H9 (cell line): ENCODE data around the gene BATF. TPM values are rescaled to one million over a fixed set of nuclear protein-coding genes. Genes with fewer than 3 reads are reported as not detected.
A peak's percentile ranks its signal among the peaks of the same experiment; 100 is the strongest.

Experiments used
- DNase-seq: peaks from one replicate; pipeline ENCODE4 v3.0.0-alpha.2; 2017
- H2AFZ ChIP-seq: one replicate; pipeline ENCODE4 v1.6.1; 2013; ENCODE audit warnings: mild to moderate bottlenecking, low read length, control low read depth, moderate library complexity
- H2AK5ac ChIP-seq: 2 replicates; pipeline ENCODE4 v1.6.1; 2013; ENCODE audit warnings: low read length, control low read depth, mixed read lengths; ENCODE audit not compliant: insufficient read length
- H2BK120ac ChIP-seq: one replicate; pipeline ENCODE4 v1.6.1; 2013; ENCODE audit warnings: low read depth, mild to moderate bottlenecking, low read length, control low read depth, inconsistent platforms; ENCODE audit not compliant: poor library complexity, severe bottlenecking
- H2BK12ac ChIP-seq: 2 replicates; pipeline ENCODE4 v1.6.1; 2013; ENCODE audit warnings: low read length, control low read depth, mixed read lengths, low read depth; ENCODE audit not compliant: insufficient read length
- H2BK15ac ChIP-seq: 2 replicates; pipeline ENCODE4 v1.6.1; 2013; ENCODE audit warnings: low read depth, low read length, control low read depth
- H2BK20ac ChIP-seq: one replicate; pipeline ENCODE4 v1.6.1; 2013; ENCODE audit warnings: low read depth, mild to moderate bottlenecking, low read length, control low read depth, inconsistent platforms; ENCODE audit not compliant: poor library complexity, severe bottlenecking
- H2BK5ac ChIP-seq: 2 replicates; pipeline ENCODE4 v1.6.1; 2013; ENCODE audit warnings: low read length, control low read depth, mixed read lengths; ENCODE audit not compliant: insufficient read length
- H3K14ac ChIP-seq: 2 replicates; pipeline ENCODE4 v1.6.1; 2013; ENCODE audit warnings: low read length, control low read depth; ENCODE audit not compliant: insufficient read depth
- H3K18ac ChIP-seq: 2 replicates; pipeline ENCODE4 v1.6.1; 2013; ENCODE audit warnings: low read depth, mild to moderate bottlenecking, mixed read lengths, low read length, control low read depth; ENCODE audit not compliant: insufficient read length
- H3K23ac ChIP-seq: 2 replicates; pipeline ENCODE4 v1.6.1; 2013; ENCODE audit warnings: low read length, control low read depth, mixed read lengths, low read depth; ENCODE audit not compliant: insufficient read length
- H3K23me2 ChIP-seq: 2 replicates; pipeline ENCODE4 v1.6.1; 2013; ENCODE audit warnings: low read depth, mild to moderate bottlenecking, mixed read lengths, low read length, control low read depth; ENCODE audit not compliant: insufficient read length, poor library complexity, severe bottlenecking
- H3K27ac ChIP-seq: 2 replicates; pipeline ENCODE4 v1.5.1; 2013; ENCODE audit warnings: low read length, control low read depth, mixed read lengths, low read depth; ENCODE audit not compliant: insufficient read length
- H3K27me3 ChIP-seq: 2 replicates; pipeline ENCODE4 v1.6.1; 2013; ENCODE audit warnings: low read length, control low read depth, inconsistent platforms; ENCODE audit not compliant: insufficient read depth
- H3K4ac ChIP-seq: 2 replicates; pipeline ENCODE4 v1.6.1; 2013; ENCODE audit warnings: low read depth, mild to moderate bottlenecking, control low read depth, inconsistent platforms, low read length, moderate library complexity
- H3K4me1 ChIP-seq: 2 replicates; pipeline ENCODE4 v1.6.1; 2013; ENCODE audit warnings: low read length, control low read depth, inconsistent platforms; ENCODE audit not compliant: insufficient read depth
- H3K4me2 ChIP-seq: 2 replicates; pipeline ENCODE4 v1.6.1; 2013; ENCODE audit warnings: low read length, control low read depth, mixed read lengths; ENCODE audit not compliant: insufficient read length, insufficient read depth
- H3K56ac ChIP-seq: 2 replicates; pipeline ENCODE4 v1.6.1; 2013; ENCODE audit warnings: low read depth, mild to moderate bottlenecking, mixed read lengths, low read length, control low read depth; ENCODE audit not compliant: insufficient read length
- H3K79me1 ChIP-seq: 2 replicates; pipeline ENCODE4 v1.6.1; 2013; ENCODE audit warnings: low read depth, mild to moderate bottlenecking, moderate library complexity, low read length, control low read depth, inconsistent platforms; ENCODE audit not compliant: insufficient read depth, poor library complexity, severe bottlenecking
- H3K79me2 ChIP-seq: 2 replicates; pipeline ENCODE4 v1.6.1; 2013; ENCODE audit warnings: low read length, control low read depth, inconsistent platforms; ENCODE audit not compliant: insufficient read depth
- H3K9ac ChIP-seq: 2 replicates; pipeline ENCODE4 v1.6.1; 2013; ENCODE audit warnings: low read length, control low read depth, mixed read lengths; ENCODE audit not compliant: insufficient read length; ENCODE audit errors: extremely low read depth
- H3K9me3 ChIP-seq: one replicate; pipeline ENCODE4 v1.6.1; 2013; ENCODE audit warnings: low read depth, low read length, inconsistent platforms; ENCODE audit not compliant: control insufficient read depth
- H3T11ph ChIP-seq: one replicate; pipeline ENCODE4 v1.6.1; 2013; ENCODE audit warnings: mild to moderate bottlenecking, low read length, control low read depth, inconsistent platforms
- H4K20me1 ChIP-seq: one replicate; pipeline ENCODE4 v1.6.1; 2013; ENCODE audit not compliant: control insufficient read depth, insufficient read length, insufficient read depth
- H4K5ac ChIP-seq: 2 replicates; pipeline ENCODE4 v1.6.1; 2013; ENCODE audit warnings: low read depth, mild to moderate bottlenecking, mixed read lengths, low read length, control low read depth; ENCODE audit not compliant: insufficient read length
- H4K8ac ChIP-seq: replicated peaks from 2 replicates; pipeline ENCODE4 v1.6.1; 2013; ENCODE audit warnings: low read length, control low read depth, mixed read lengths, low read depth; ENCODE audit not compliant: insufficient read length
- H4K91ac ChIP-seq: 2 replicates; pipeline ENCODE4 v1.6.1; 2013; ENCODE audit warnings: low read depth, mild to moderate bottlenecking, moderate library complexity, mixed read lengths, low read length, control low read depth; ENCODE audit not compliant: insufficient read length
- H3K27ac Mint-ChIP-seq, 3 experiments: 2 replicates in 2 of 3; 3 replicates in 1 of 3; pipeline ENCODE4 v1.8.0; 2020 to 2021; ENCODE audit warnings: mixed read lengths in 3 of 3, mild to moderate bottlenecking in 1 of 3, moderate library complexity in 1 of 3
- H3K27me3 Mint-ChIP-seq: 2 replicates; pipeline ENCODE4 v1.8.0; 2021; ENCODE audit warnings: low read depth, mild to moderate bottlenecking, moderate library complexity, mixed read lengths
- H3K36me3 Mint-ChIP-seq, 3 experiments: 2 replicates in 2 of 3; 3 replicates in 1 of 3; pipeline ENCODE4 v1.8.0; 2020 to 2021; ENCODE audit warnings: low read depth in 3 of 3, mixed read lengths in 3 of 3; ENCODE audit not compliant: insufficient read depth in 1 of 3
- H3K4me1 Mint-ChIP-seq, 2 experiments: 2 replicates each; pipeline ENCODE4 v1.8.0; 2020; ENCODE audit warnings: mixed read lengths in 2 of 2
- H3K4me3 Mint-ChIP-seq, 2 experiments: 2 replicates in 1 of 2; 3 replicates in 1 of 2; pipeline ENCODE4 v1.8.0; 2020 to 2021; ENCODE audit warnings: mild to moderate bottlenecking in 2 of 2, mixed read lengths in 2 of 2, moderate library complexity in 1 of 2
- H3K9me3 Mint-ChIP-seq, 2 experiments: 2 replicates in 1 of 2; 3 replicates in 1 of 2; pipeline ENCODE4 v1.8.0; 2020; ENCODE audit warnings: mild to moderate bottlenecking in 2 of 2, mixed read lengths in 2 of 2, moderate library complexity in 1 of 2
- WGBS: extraction: QIAGEN DNeasy Blood & Tissue Kit; methylation state at CpG from one replicate; pipeline ENCODE4 v1.1.7; 2013; ENCODE audit warnings: missing lambda C conversion rate, low lambda C conversion rate, mixed read lengths; ENCODE audit not compliant: insufficient read length; ENCODE audit errors: extremely low coverage; 5-methylcytosine and 5-hydroxymethylcytosine counted together
- total RNA-seq: library from RNA; stranded (reverse); gene quantifications from 2 replicates; pipeline ENCODE4 v1.2.1, GENCODE V29; 2021
- TF ChIP-seq, protein P1 (sequence below): fragments of 200-600 bp; sonication (generic); conservative IDR thresholded peaks from 3 replicates; pipeline ENCODE4 v1.8.0; 2021; ENCODE audit warnings: antibody characterized with exemption, mild to moderate bottlenecking

Gene BATF
- total RNA-seq, 1 experiment from 2014 or later, result not detected

DNA sequence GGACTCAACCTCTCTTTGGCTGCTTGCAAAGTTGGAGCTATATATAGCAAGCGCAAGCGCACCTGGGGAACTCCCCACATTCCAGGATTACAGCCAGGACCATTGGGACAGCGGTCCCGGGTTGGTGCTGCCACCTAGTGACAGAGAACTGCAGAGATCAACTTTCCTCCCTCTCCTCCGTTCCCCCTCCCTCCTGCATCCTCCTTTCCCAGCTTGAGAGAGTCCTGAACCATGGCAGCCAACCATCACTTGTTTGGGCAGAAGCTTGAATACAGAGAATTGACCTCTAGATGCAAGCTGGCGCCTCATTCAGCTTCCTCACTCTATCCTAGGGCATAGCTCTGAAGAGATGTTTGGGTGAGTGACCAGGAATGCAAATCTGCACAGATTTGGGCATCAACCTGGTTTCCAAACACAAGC is 38.8 kb downstream of the BATF start:
- Histone ChIP-seq H2BK20ac (no peak overlapping the region), H3K79me2 (no peaks in the 10 kb centered on the region), H3K27me3 (no peaks in the 10 kb centered on the region), H2BK5ac (no peak overlapping the region), H2AK5ac (no peak overlapping the region), H3K27ac (no peak overlapping the region), H3K9me3 (no peaks in the 10 kb centered on the region), H4K8ac (no peak overlapping the region), H3K23me2 (no peaks in the 10 kb centered on the region), H2AFZ (no peak overlapping the region), H2BK12ac (no peak overlapping the region), H3K79me1 (no peaks in the 10 kb centered on the region), H3K14ac (no peak overlapping the region), H4K20me1 (no peaks in the 10 kb centered on the region), H3K4ac (no peak overlapping the region), H3K4me2 (no peak overlapping the region), H2BK120ac (no peak overlapping the region), H3K23ac (no peak overlapping the region), H3K9ac (no peak overlapping the region), H4K91ac (no peak overlapping the region), H2BK15ac (no peak overlapping the region), H3K56ac (no peak overlapping the region), H4K5ac (no peak overlapping the region), H3T11ph (no peak overlapping the region), H3K18ac (no peak overlapping the region), H3K4me1 (no peaks in the 10 kb centered on the region)
- peak; percentile 90 for DNase-seq
- Mint-ChIP-seq H3K4me1 (peaks cover 6 to 13% of the 10 kb centered on the region in 2 experiments), H3K9me3 (peaks cover 0 to 10% of the 10 kb centered on the region in 2 experiments; a peak in 4 of 5 replicates), H3K27me3 (peaks cover 11% of the 10 kb centered on the region), H3K36me3 (peaks cover 0 to 5% (median 0%) of the 10 kb centered on the region in 3 experiments; a peak in 2 of 7 replicates), H3K4me3 (no peak overlapping the region), H3K27ac (no peak overlapping the region; a peak in 1 of 7 replicates)
- no CpG with 5 or more reads among the region's 6 CpGs for WGBS
- TF ChIP-seq, protein P1, sequence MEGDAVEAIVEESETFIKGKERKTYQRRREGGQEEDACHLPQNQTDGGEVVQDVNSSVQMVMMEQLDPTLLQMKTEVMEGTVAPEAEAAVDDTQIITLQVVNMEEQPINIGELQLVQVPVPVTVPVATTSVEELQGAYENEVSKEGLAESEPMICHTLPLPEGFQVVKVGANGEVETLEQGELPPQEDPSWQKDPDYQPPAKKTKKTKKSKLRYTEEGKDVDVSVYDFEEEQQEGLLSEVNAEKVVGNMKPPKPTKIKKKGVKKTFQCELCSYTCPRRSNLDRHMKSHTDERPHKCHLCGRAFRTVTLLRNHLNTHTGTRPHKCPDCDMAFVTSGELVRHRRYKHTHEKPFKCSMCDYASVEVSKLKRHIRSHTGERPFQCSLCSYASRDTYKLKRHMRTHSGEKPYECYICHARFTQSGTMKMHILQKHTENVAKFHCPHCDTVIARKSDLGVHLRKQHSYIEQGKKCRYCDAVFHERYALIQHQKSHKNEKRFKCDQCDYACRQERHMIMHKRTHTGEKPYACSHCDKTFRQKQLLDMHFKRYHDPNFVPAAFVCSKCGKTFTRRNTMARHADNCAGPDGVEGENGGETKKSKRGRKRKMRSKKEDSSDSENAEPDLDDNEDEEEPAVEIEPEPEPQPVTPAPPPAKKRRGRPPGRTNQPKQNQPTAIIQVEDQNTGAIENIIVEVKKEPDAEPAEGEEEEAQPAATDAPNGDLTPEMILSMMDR, result peak; percentile 90
